PC-3 (cell line): ENCODE results near the gene LRRC55. TPM values are rescaled to one million over a fixed set of nuclear protein-coding genes. Genes with fewer than 3 reads are reported as not detected.

Source experiments
- ATAC-seq: fragments of 200-7000 bp; cut with Tn5 transposase; 2 replicates; pipeline ENCODE4 v1.9.1; 2020; ENCODE audit warnings: mild to moderate bottlenecking, moderate library complexity
- BruUV-seq: library from RNA; stranded (reverse); fragments of 400-500 nt; replicated peaks from 2 replicates; lab custom pipeline; 2021; lab: Mats Ljungman, UMichigan
- CTCF ChIA-PET: fragments of 300-600 bp; sonication (Branson Sonifier 250); formaldehyde crosslinking; loops from one replicate; lab custom pipeline; 2022; ENCODE audit warnings: antibody characterized with exemption; lab: Charles Lee
- POLR2A ChIA-PET: fragments of 300-600 bp; sonication (Branson Sonifier 250); formaldehyde crosslinking; loops from one replicate; lab custom pipeline; 2022; ENCODE audit warnings: antibody characterized with exemption; ENCODE audit not compliant: unreplicated experiment; lab: Charles Lee
- DNase-seq: peaks from one replicate; pipeline ENCODE4 v3.0.0-alpha.2; 2015
- H2AFZ ChIP-seq: fragments of 300-600 bp; sonication (generic); 2 replicates; pipeline ENCODE4 v1.6.0; 2016; ENCODE audit warnings: antibody characterized with exemption, low read length
- H3F3A ChIP-seq: fragments of 300-600 bp; sonication (generic); one replicate; pipeline ENCODE4 v1.6.0; 2017; ENCODE audit warnings: antibody characterized with exemption, low read length, control low read depth, mild to moderate bottlenecking; ENCODE audit not compliant: unreplicated experiment
- H3K27ac ChIP-seq: fragments of 300-600 bp; sonication (generic); 2 replicates; pipeline ENCODE4 v1.5.1; 2016; ENCODE audit warnings: mild to moderate bottlenecking, low read length
- H3K27me3 ChIP-seq: fragments of 300-600 bp; sonication (generic); 2 replicates; pipeline ENCODE4 v1.6.1; 2016; ENCODE audit warnings: low read length, mixed read lengths
- H3K36me3 ChIP-seq: fragments of 300-600 bp; sonication (generic); 2 replicates; pipeline ENCODE4 v1.6.1; 2016; ENCODE audit warnings: low read depth, mixed run types, low read length, mixed read lengths
- H3K4me1 ChIP-seq: fragments of 300-600 bp; sonication (generic); 2 replicates; pipeline ENCODE4 v1.5.1; 2016; ENCODE audit warnings: low read length; ENCODE audit not compliant: insufficient read depth
- H3K4me2 ChIP-seq: fragments of 300-600 bp; sonication (generic); 2 replicates; pipeline ENCODE4 v1.6.0; 2016; ENCODE audit warnings: low read length
- H3K4me3 ChIP-seq: fragments of 300-600 bp; sonication (generic); 2 replicates; pipeline ENCODE4 v1.5.1; 2016; ENCODE audit warnings: mild to moderate bottlenecking, low read length, mixed read lengths
- H3K79me2 ChIP-seq: fragments of 300-600 bp; sonication (generic); 2 replicates; pipeline ENCODE4 v1.6.1; 2017; ENCODE audit warnings: low read length, mixed read lengths
- H3K9ac ChIP-seq: fragments of 300-600 bp; sonication (generic); 2 replicates; pipeline ENCODE4 v1.6.0; 2016; ENCODE audit warnings: mild to moderate bottlenecking, low read length
- H3K9me2 ChIP-seq: fragments of 300-600 bp; sonication (generic); replicated peaks from 2 replicates; pipeline ENCODE4 v1.6.1; 2016; ENCODE audit warnings: mixed run types, low read length, mixed read lengths
- H3K9me3 ChIP-seq: fragments of 300-600 bp; sonication (generic); 2 replicates; pipeline ENCODE4 v1.6.1; 2016; ENCODE audit warnings: low read length, mixed read lengths
- H4K20me1 ChIP-seq: fragments of 300-600 bp; sonication (generic); 2 replicates; pipeline ENCODE4 v1.6.1; 2016; ENCODE audit warnings: low read length, mixed read lengths
- CTCF ChIP-seq: fragments of 300-600 bp; sonication (generic); conservative IDR thresholded peaks from 2 replicates; pipeline ENCODE4 v1.5.1; 2017; ENCODE audit warnings: antibody characterized with exemption, low read depth, mild to moderate bottlenecking, low read length
- EZH2 ChIP-seq: fragments of 300-600 bp; sonication (generic); IDR thresholded peaks from one replicate; pipeline ENCODE4 v1.6.1; 2017; ENCODE audit warnings: antibody characterized with exemption, mild to moderate bottlenecking, low read length; ENCODE audit not compliant: unreplicated experiment
- EZH2phosphoT487 ChIP-seq: fragments of 300-600 bp; sonication (generic); IDR thresholded peaks from 2 replicates; pipeline ENCODE4 v1.6.1; 2018; ENCODE audit warnings: mild to moderate bottlenecking, antibody characterized with exemption, low read length, borderline replicate concordance
- intact Hi-C: fragments of 100-400 bp; cut with micrococcal nuclease; formaldehyde crosslinking; loops from 2 replicates; pipeline ENCODE4 v1.9.0; 2023
- total RNA-seq: library from RNA; depleted of rRNA; stranded (reverse); fragments of >200 nt; gene quantifications from 2 replicates; pipeline ENCODE4 v1.2.3, GENCODE V29; 2014

LRRC55 gene
- total RNA-seq, 1 experiment from 2014 or later: not detected

- DNase-seq: peak; percentile 40
- POLR2A ChIA-PET: no interaction called here
- H3K36me3 ChIP-seq: no peaks in the 10 kb centered on the region
- H4K20me1 ChIP-seq: no peaks in the 10 kb centered on the region
- TF ChIP-seq EZH2phosphoT487: no peak
- no peak overlapping the region for H3K9ac ChIP-seq
- H3F3A ChIP-seq: no peaks in the 10 kb centered on the region
- no peak overlapping the region for H3K27ac ChIP-seq
- H3K9me2 ChIP-seq: no peaks in the 10 kb centered on the region
- H3K9me3 ChIP-seq: no peaks in the 10 kb centered on the region
- no peak overlapping the region for H3K4me2 ChIP-seq
- H3K4me3 ChIP-seq: no peak overlapping the region
- H3K27me3 ChIP-seq: peaks cover 32% of the 10 kb centered on the region
- CTCF ChIA-PET: no interaction called here
- no peak for ATAC-seq
- intact Hi-C loops: no loop called here
- no TSS peak for BruUV-seq
- no peak overlapping the region for H2AFZ ChIP-seq
- H3K79me2 ChIP-seq: no peaks in the 10 kb centered on the region
- no peaks in the 10 kb centered on the region for H3K4me1 ChIP-seq
These were observed 32.7 kb downstream of the LRRC55 start for GRCh38 chr11:57214494-57214893.

DNA sequence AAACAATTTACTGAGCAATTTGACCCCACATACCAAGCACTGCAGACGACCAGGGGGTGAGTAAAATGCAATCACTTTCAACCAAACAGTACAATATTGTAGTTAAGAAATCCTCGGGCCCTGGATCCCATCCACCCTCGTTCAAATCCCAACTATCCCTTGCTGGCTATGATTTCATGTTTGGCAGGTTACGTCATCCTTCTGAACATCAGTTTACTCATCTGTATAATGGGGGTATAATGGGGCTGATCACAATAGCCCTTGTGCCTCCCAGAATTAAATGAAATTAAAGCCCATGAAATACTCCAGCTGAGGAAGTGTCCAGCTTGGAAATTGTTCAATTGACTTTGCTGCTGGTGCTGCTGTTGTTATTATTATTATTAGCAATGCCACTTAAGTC, 34.7 kb downstream of the LRRC55 start:
- no peak for ATAC-seq
- no peak for TF ChIP-seq EZH2
- no peak for TF ChIP-seq EZH2phosphoT487
- no peak for TF ChIP-seq CTCF

DNA sequence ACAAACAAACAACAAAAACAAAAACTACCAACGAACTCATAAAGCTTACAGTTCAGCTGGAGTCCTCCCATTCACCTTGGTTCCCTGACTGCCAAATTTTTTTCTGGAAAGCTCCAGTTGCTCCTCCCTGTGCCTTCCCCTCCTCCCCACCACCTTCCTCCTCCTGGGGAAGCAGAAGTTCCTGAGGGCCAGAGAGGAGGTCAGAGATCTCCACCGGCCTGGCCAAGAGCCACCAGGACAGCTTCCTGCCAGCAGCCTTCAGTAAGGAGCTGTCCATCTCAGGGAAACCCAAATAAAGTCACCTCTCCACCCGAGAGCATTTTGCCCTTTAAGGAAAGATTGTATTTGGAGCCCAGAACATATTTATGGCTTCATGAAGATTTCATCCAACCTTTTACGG, 35.3 kb downstream of the LRRC55 start:
- ATAC-seq (no peak), DNase-seq (no peak)
- Histone ChIP-seq H2AFZ (no peak overlapping the region), H3K4me2 (no peak overlapping the region), H3F3A (no peaks in the 10 kb centered on the region), H3K9ac (no peak overlapping the region), H3K36me3 (no peaks in the 10 kb centered on the region), H3K4me3 (no peak overlapping the region), H3K79me2 (no peaks in the 10 kb centered on the region), H3K27ac (no peak overlapping the region), H4K20me1 (no peaks in the 10 kb centered on the region), H3K4me1 (no peaks in the 10 kb centered on the region), H3K9me3 (no peaks in the 10 kb centered on the region), H3K27me3 (peaks cover 49% of the 10 kb centered on the region), H3K9me2 (no peaks in the 10 kb centered on the region)
- no peak for TF ChIP-seq EZH2
- ChIA-PET CTCF (no interaction called here), POLR2A (no interaction called here)
- BruUV-seq: no TSS peak
- intact Hi-C loops: no loop called here

More for the DNA sequence above, 34.7 kb downstream of the LRRC55 start:
- Histone ChIP-seq H3K4me3 (no peak overlapping the region), H3K4me2 (no peak overlapping the region), H3K79me2 (no peaks in the 10 kb centered on the region), H4K20me1 (no peaks in the 10 kb centered on the region), H3K36me3 (no peaks in the 10 kb centered on the region), H3K9me3 (no peaks in the 10 kb centered on the region), H2AFZ (no peak overlapping the region), H3F3A (no peaks in the 10 kb centered on the region), H3K27me3 (peaks cover 43% of the 10 kb centered on the region), H3K4me1 (no peaks in the 10 kb centered on the region), H3K9ac (no peak overlapping the region), H3K27ac (no peak overlapping the region), H3K9me2 (no peaks in the 10 kb centered on the region)
- POLR2A ChIA-PET: no interaction called here
- CTCF ChIA-PET: no interaction called here
- no peak for DNase-seq
- BruUV-seq: no TSS peak
- intact Hi-C loops: no loop called here
